ENCODE data around the gene FRMD6. TPM values are rescaled to one million over a fixed set of nuclear protein-coding genes. Genes with fewer than 3 reads are reported as not detected.
"Not testable (repeated sequence)": the region's sequence is repeated elsewhere in the genome, so short reads cannot be mapped to it uniquely, and the experiment has no call there.

Gene FRMD6
- total RNA-seq, 1 experiment from 2014 or later: 51.4 TPM

GRCh38 chr14:51622376-51622775 is 29.3 kb upstream of the FRMD6 start:
- no peaks in the 10 kb centered on the region for H3K27me3 ChIP-seq
- H3K9me3 ChIP-seq: no peaks in the 10 kb centered on the region
- no peak overlapping the region for H3K4me3 ChIP-seq
- DNase-seq: no peak
- H3K36me3 ChIP-seq: no peaks in the 10 kb centered on the region

GRCh38 chr14:51624955-51625569 is 26.6 kb upstream of the FRMD6 start:
- no peaks in the 10 kb centered on the region for H3K36me3 ChIP-seq
- H3K9me3 ChIP-seq: no peaks in the 10 kb centered on the region
- no peak overlapping the region for H3K4me3 ChIP-seq
- no peaks in the 10 kb centered on the region for H3K27me3 ChIP-seq
- no peak for DNase-seq

- H3K4me3 ChIP-seq: no peak overlapping the region
- no peaks in the 10 kb centered on the region for H3K9me3 ChIP-seq
- no peaks in the 10 kb centered on the region for H3K36me3 ChIP-seq
- H3K27me3 ChIP-seq: no peaks in the 10 kb centered on the region
- DNase-seq: no peak
These were observed 25.5 kb upstream of the FRMD6 start for GRCh38 chr14:51626185-51626584.

GRCh38 chr14:51626788-51627187 is 24.9 kb upstream of the FRMD6 start:
- Histone ChIP-seq H3K36me3 (no peaks in the 10 kb centered on the region), H3K4me3 (no peak overlapping the region), H3K9me3 (no peaks in the 10 kb centered on the region), H3K27me3 (no peaks in the 10 kb centered on the region)
- DNase-seq: no peak

GRCh38 chr14:51627313-51627712 is 24.4 kb upstream of the FRMD6 start:
- Histone ChIP-seq H3K36me3 (no peaks in the 10 kb centered on the region), H3K9me3 (no peaks in the 10 kb centered on the region), H3K27me3 (no peaks in the 10 kb centered on the region), H3K4me3 (no peak overlapping the region)
- DNase-seq: no peak

- no peak for DNase-seq
- Histone ChIP-seq H3K27me3 (no peaks in the 10 kb centered on the region), H3K9me3 (no peaks in the 10 kb centered on the region), H3K4me3 (no peak overlapping the region), H3K36me3 (no peaks in the 10 kb centered on the region)
These were observed 23.5 kb upstream of the FRMD6 start for GRCh38 chr14:51628238-51628637.

GRCh38 chr14:51630987-51631386 is 20.7 kb upstream of the FRMD6 start:
- no peaks in the 10 kb centered on the region for H3K9me3 ChIP-seq

GRCh38 chr14:51633298-51633697 is 18.4 kb upstream of the FRMD6 start:
- not testable (repeated sequence) for DNase-seq, H3K36me3 ChIP-seq, H3K27me3 ChIP-seq, H3K4me3 ChIP-seq, H3K9me3 ChIP-seq

More at GRCh38 chr14:51630987-51631386, 20.7 kb upstream of the FRMD6 start:
- no peak for DNase-seq
- no peaks in the 10 kb centered on the region for H3K36me3 ChIP-seq
- H3K27me3 ChIP-seq: no peaks in the 10 kb centered on the region
- H3K4me3 ChIP-seq: no peak overlapping the region

GRCh38 chr14:51636109-51636508 is 15.6 kb upstream of the FRMD6 start:
- DNase-seq: no peak
- no peaks in the 10 kb centered on the region for H3K27me3 ChIP-seq
- H3K4me3 ChIP-seq: no peak overlapping the region
- no peaks in the 10 kb centered on the region for H3K36me3 ChIP-seq
- H3K9me3 ChIP-seq: no peaks in the 10 kb centered on the region; the same call in 1 of the 2 replicates

- Histone ChIP-seq H3K36me3 (peaks cover 5% of the 10 kb centered on the region), H3K9me3 (no peaks in the 10 kb centered on the region; the same call in 1 of the 2 replicates), H3K27me3 (no peaks in the 10 kb centered on the region), H3K4me3 (no peak overlapping the region)
- peak; percentile 86 for DNase-seq
These were observed 13.4 kb upstream of the FRMD6 start for GRCh38 chr14:51638071-51638944.

- Histone ChIP-seq H3K27me3 (no peaks in the 10 kb centered on the region), H3K4me3 (no peak overlapping the region), H3K36me3 (peaks cover 6% of the 10 kb centered on the region), H3K9me3 (no peaks in the 10 kb centered on the region; the same call in 1 of the 2 replicates)
- DNase-seq: no peak
These were observed 11.9 kb upstream of the FRMD6 start for GRCh38 chr14:51639668-51640316.

- no peak for DNase-seq
- no peak overlapping the region for H3K4me3 ChIP-seq
- no peaks in the 10 kb centered on the region for H3K9me3 ChIP-seq
- no peaks in the 10 kb centered on the region for H3K27me3 ChIP-seq
- H3K36me3 ChIP-seq: peaks cover 6% of the 10 kb centered on the region
These were observed 8.6 kb upstream of the FRMD6 start for GRCh38 chr14:51643140-51643539.

GRCh38 chr14:51644217-51644933 is 7.3 kb upstream of the FRMD6 start:
- Histone ChIP-seq H3K27me3 (no peaks in the 10 kb centered on the region), H3K9me3 (no peaks in the 10 kb centered on the region), H3K4me3 (no peak overlapping the region), H3K36me3 (peaks cover 6% of the 10 kb centered on the region)
- no peak for DNase-seq

GRCh38 chr14:51648296-51648695 is 3.4 kb upstream of the FRMD6 start:
- Histone ChIP-seq H3K4me3 (no peak overlapping the region), H3K36me3 (peaks cover under 1% of the 10 kb centered on the region; the same call in 1 of the 2 replicates), H3K9me3 (no peaks in the 10 kb centered on the region), H3K27me3 (no peaks in the 10 kb centered on the region)
- no peak for DNase-seq

- H3K9me3 ChIP-seq: no peaks in the 10 kb centered on the region
- peak; percentile 58 for DNase-seq
- H3K4me3 ChIP-seq: peak overlapping the region; percentile 67
- H3K36me3 ChIP-seq: 0 out of 2 replicates have a peak, but pooled peaks cover 3% of the 10 kb centered on the region
- no peaks in the 10 kb centered on the region for H3K27me3 ChIP-seq
These were observed 858 bp upstream of the FRMD6 start for GRCh38 chr14:51650716-51651387.

Measured in MG63 (cell line).